IPS-15b (cell line): ENCODE data around the gene ANKS1B.
"Not testable (repeated sequence)": the region's sequence is repeated elsewhere in the genome, so short reads cannot be mapped to it uniquely, and the experiment has no call there.

ENCODE experiments used
- H3K27me3 ChIP-seq: one replicate; pipeline ENCODE4 v1.6.1; 2013; ENCODE audit warnings: low read length; ENCODE audit not compliant: control insufficient read depth, insufficient read depth
- H3K36me3 ChIP-seq: one replicate; pipeline ENCODE4 v1.6.1; 2013; ENCODE audit warnings: low read length; ENCODE audit not compliant: control insufficient read depth, insufficient read depth
- H3K4me1 ChIP-seq: one replicate; pipeline ENCODE4 v1.6.1; 2013; ENCODE audit warnings: mild to moderate bottlenecking, low read length; ENCODE audit not compliant: control insufficient read depth, insufficient read depth
- H3K4me3 ChIP-seq: one replicate; pipeline ENCODE4 v1.5.1; 2013; ENCODE audit warnings: low read depth, low read length
- H3K9ac ChIP-seq: one replicate; pipeline ENCODE4 v1.6.1; 2013; ENCODE audit warnings: low read depth, mild to moderate bottlenecking, low read length
- H3K9me3 ChIP-seq: one replicate; pipeline ENCODE4 v1.6.1; 2013; ENCODE audit warnings: mild to moderate bottlenecking, low read length; ENCODE audit not compliant: control insufficient read depth, insufficient read depth

The ANKS1B gene

DNA sequence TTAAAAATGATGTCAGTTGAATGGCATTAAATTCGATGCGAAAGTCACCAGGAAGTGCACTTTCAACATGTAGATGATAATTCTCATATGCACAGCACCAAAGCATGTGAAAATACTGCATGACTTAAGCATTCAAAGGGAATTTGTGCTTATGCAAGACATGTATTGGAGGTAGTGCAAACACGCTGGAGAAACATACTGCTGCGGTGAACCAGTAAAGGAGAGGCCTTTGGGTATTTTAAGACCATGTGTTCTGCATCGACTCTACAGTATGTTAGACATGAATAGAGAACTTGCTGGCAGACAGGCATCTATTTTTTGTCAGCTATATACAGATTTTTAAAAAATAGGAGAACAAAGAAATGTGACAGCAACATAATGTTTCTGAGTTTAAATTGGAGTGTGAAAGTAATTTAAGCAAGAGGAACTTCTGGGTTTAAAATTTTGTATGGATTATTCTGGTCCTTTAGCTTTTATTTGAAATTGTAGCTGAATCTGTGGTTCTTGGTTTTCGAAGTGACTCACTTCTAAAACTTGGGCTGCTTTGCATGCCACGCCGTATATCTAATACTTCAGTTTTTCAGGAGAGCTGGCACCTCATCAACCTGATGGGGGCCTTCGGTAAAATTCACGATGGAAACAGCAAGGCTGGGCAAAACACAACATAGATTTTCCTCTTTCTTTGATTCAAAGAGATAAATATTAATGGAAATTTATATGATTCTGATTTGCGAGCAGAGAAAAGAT is 930.9 kb downstream of the ANKS1B start:
- Histone ChIP-seq H3K9ac (no peak overlapping the region), H3K4me3 (no peak overlapping the region), H3K4me1 (no peaks in the 10 kb centered on the region), H3K36me3 (no peaks in the 10 kb centered on the region), H3K9me3 (no peaks in the 10 kb centered on the region), H3K27me3 (no peaks in the 10 kb centered on the region)

GRCh38 chr12:99049774-99050173 is 935.0 kb downstream of the ANKS1B start:
- Histone ChIP-seq H3K4me3 (no peak overlapping the region), H3K9me3 (no peaks in the 10 kb centered on the region), H3K36me3 (no peaks in the 10 kb centered on the region), H3K27me3 (no peaks in the 10 kb centered on the region), H3K4me1 (no peaks in the 10 kb centered on the region), H3K9ac (no peak overlapping the region)

- Histone ChIP-seq H3K4me3 (no peak overlapping the region), H3K4me1 (no peaks in the 10 kb centered on the region), H3K27me3 (no peaks in the 10 kb centered on the region), H3K9ac (no peak overlapping the region), H3K9me3 (no peaks in the 10 kb centered on the region), H3K36me3 (no peaks in the 10 kb centered on the region)
Measured at GRCh38 chr12:99045158-99045557, 939.6 kb downstream of the ANKS1B start.

DNA sequence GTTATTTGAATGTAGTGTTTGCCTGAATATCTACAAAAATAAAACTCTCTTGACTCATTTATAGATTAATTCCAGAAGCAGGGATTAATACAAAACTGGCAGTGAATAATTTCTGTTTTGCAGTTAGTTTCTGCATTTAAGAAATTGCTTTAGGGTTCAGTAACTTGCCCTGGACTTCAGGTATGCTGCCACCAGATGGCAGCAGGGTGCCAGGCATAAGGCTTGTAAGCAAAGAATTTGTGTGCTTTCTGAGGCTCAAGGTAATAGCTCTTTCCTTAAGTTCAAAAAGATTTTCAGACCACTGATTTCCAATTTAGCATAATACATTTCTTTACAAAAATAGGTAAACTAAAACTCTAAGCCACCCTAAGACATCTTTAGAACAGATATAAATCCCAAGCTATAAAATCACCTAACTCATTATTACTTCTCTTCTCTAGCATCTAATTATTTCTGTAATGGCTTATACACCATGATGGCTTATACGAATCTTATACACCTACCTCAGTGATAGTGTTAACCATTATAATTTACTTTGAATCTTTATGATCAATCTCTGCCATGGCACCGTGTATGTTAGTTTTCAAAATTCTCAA is 941.3 kb downstream of the ANKS1B start:
- Histone ChIP-seq H3K4me3 (no peak overlapping the region), H3K9me3 (no peaks in the 10 kb centered on the region), H3K4me1 (no peaks in the 10 kb centered on the region), H3K36me3 (no peaks in the 10 kb centered on the region), H3K27me3 (no peaks in the 10 kb centered on the region), H3K9ac (no peak overlapping the region)

DNA sequence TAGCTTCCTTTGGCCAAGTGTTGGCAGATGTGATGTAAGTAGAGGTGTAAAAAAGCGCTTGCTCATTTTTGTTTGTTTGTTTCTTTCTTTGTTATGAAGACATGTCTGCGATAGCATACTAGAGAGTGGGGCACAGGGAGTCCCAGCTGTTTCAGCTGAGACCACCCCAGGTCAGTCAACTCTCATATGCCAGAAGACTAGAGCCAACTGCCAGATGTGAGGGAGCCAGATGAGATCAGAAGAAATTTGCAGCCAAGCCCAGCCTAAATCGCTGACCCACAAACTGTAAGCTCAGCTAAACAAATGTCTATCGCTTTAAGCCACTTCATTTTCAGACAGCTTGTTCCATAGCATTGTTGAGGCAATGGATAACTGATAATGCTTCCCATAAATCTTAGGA is 942.5 kb downstream of the ANKS1B start:
- Histone ChIP-seq H3K27me3 (no peaks in the 10 kb centered on the region), H3K4me1 (no peaks in the 10 kb centered on the region), H3K9me3 (no peaks in the 10 kb centered on the region), H3K9ac (no peak overlapping the region), H3K4me3 (no peak overlapping the region), H3K36me3 (no peaks in the 10 kb centered on the region)

GRCh38 chr12:99039367-99040120 is 945.2 kb downstream of the ANKS1B start:
- Histone ChIP-seq H3K4me3 (no peak overlapping the region), H3K36me3 (no peaks in the 10 kb centered on the region), H3K27me3 (no peaks in the 10 kb centered on the region), H3K9ac (no peak overlapping the region), H3K9me3 (no peaks in the 10 kb centered on the region), H3K4me1 (no peaks in the 10 kb centered on the region)

DNA sequence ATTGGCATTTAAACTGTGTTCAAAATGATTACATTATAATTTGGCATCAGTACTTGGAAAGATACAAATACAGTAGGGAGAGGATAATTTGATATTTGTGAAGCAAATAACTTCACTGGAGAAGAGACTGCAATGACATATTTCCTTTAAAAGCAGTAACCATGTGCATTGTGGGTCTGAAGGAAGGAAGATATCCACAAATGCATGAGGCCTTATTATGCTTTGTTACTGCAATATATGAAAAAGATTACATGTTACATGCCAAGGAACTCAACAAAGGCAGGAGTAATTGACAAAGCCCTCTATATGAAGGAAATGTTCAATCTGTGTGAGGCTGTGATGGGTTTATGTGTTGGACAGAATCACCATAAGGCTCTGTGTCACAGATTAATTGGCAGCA is 948.2 kb downstream of the ANKS1B start:
- no peaks in the 10 kb centered on the region for H3K4me1 ChIP-seq
- no peaks in the 10 kb centered on the region for H3K36me3 ChIP-seq
- H3K27me3 ChIP-seq, result no peaks in the 10 kb centered on the region
- H3K9me3 ChIP-seq, result no peaks in the 10 kb centered on the region
- H3K9ac ChIP-seq, result no peak overlapping the region
- H3K4me3 ChIP-seq, result no peak overlapping the region

DNA sequence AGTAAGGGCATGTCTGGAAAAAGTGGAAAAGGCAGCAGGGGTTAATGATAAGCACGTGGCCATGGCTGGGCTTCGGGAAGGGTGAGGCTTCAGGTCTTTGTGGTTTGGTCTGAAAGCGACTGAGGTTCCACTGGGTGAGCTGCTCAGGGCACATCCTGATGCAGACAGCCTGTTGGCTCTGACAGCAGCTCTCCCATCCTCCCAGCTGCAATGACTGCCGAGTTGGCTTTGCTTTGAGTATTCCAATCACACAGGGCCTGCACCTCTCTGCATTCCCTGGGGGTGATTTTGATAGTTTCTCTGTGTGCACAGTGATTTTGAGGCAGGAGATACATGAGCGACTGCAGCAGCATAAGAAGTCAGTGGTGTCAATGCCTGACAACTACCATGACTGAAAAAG is 948.9 kb downstream of the ANKS1B start:
- H3K4me3 ChIP-seq, result no peak overlapping the region
- no peaks in the 10 kb centered on the region for H3K36me3 ChIP-seq

GRCh38 chr12:99034201-99034600 is 950.5 kb downstream of the ANKS1B start:
- not testable (repeated sequence) for H3K4me3 ChIP-seq, H3K4me1 ChIP-seq, H3K9me3 ChIP-seq, H3K27me3 ChIP-seq, H3K36me3 ChIP-seq, H3K9ac ChIP-seq

More for the DNA sequence above, 948.9 kb downstream of the ANKS1B start:
- no peaks in the 10 kb centered on the region for H3K27me3 ChIP-seq
- H3K9ac ChIP-seq, result no peak overlapping the region
- no peaks in the 10 kb centered on the region for H3K4me1 ChIP-seq
- no peaks in the 10 kb centered on the region for H3K9me3 ChIP-seq

GRCh38 chr12:99029511-99030271 is 955.0 kb downstream of the ANKS1B start:
- no peaks in the 10 kb centered on the region for H3K36me3 ChIP-seq
- no peak overlapping the region for H3K4me3 ChIP-seq
- no peak overlapping the region for H3K9ac ChIP-seq
- H3K27me3 ChIP-seq, result peaks cover 3% of the 10 kb centered on the region
- peaks cover 3% of the 10 kb centered on the region for H3K4me1 ChIP-seq
- no peaks in the 10 kb centered on the region for H3K9me3 ChIP-seq

- no peak overlapping the region for H3K9ac ChIP-seq
- H3K9me3 ChIP-seq, result no peaks in the 10 kb centered on the region
- peaks cover 3% of the 10 kb centered on the region for H3K27me3 ChIP-seq
- H3K4me3 ChIP-seq, result no peak overlapping the region
- no peaks in the 10 kb centered on the region for H3K36me3 ChIP-seq
- peaks cover 3% of the 10 kb centered on the region for H3K4me1 ChIP-seq
Measured at GRCh38 chr12:99027461-99027860, 957.3 kb downstream of the ANKS1B start.
